Thymus (tissue), 11 donors: ENCODE results near the gene CD9. TPM values are rescaled to one million over a fixed set of nuclear protein-coding genes. Genes with fewer than 3 reads are reported as not detected.
A peak's percentile ranks its signal among the peaks of the same experiment; 100 is the strongest.

Source experiments
- DNase-seq, 9 donors: peaks; one replicate each; pipeline ENCODE4 v3.0.0-alpha.2; 2013; ENCODE audit warnings: low spot score in 9 of 9, low read depth in 6 of 9, missing footprints in 1 of 9
- H3K27ac ChIP-seq, 2 donors: one replicate each; pipeline ENCODE4 v1.5.1; 2013; ENCODE audit warnings: control low read depth in 1 of 2, low read depth in 1 of 2, low read length in 1 of 2, mild to moderate bottlenecking in 1 of 2, moderate library complexity in 1 of 2
- H3K27me3 ChIP-seq, 2 donors: one replicate each; pipeline ENCODE4 v1.5.1; 2013; ENCODE audit warnings: low read length in 1 of 2; ENCODE audit not compliant: control insufficient read depth in 2 of 2, insufficient read depth in 1 of 2
- H3K36me3 ChIP-seq, 2 donors: one replicate each; pipeline ENCODE4 v1.5.1; 2013; ENCODE audit warnings: low read length in 1 of 2, mild to moderate bottlenecking in 1 of 2, moderate library complexity in 1 of 2; ENCODE audit not compliant: control insufficient read depth in 2 of 2, insufficient read depth in 2 of 2
- H3K4me1 ChIP-seq, 2 donors: one replicate each; pipeline ENCODE4 v1.5.1; 2013; ENCODE audit warnings: low read length in 2 of 2; ENCODE audit not compliant: control insufficient read depth in 2 of 2, insufficient read depth in 2 of 2
- H3K4me3 ChIP-seq, 2 donors: one replicate each; pipeline ENCODE4 v1.5.1; 2013; ENCODE audit warnings: low read length in 2 of 2, control low read depth in 1 of 2, mild to moderate bottlenecking in 1 of 2
- H3K9me3 ChIP-seq, 2 donors: one replicate each; pipeline ENCODE4 v1.5.1; 2013; ENCODE audit warnings: low read length in 1 of 2, mild to moderate bottlenecking in 1 of 2; ENCODE audit not compliant: control insufficient read depth in 2 of 2, insufficient read depth in 1 of 2
- WGBS: extraction: QIAGEN DNeasy Blood & Tissue Kit; methylation state at CpG from one replicate; pipeline ENCODE4 v1.1.7; 2013; 5-methylcytosine and 5-hydroxymethylcytosine counted together
- polyA plus RNA-seq: library from polyadenylated mRNA; stranded (reverse); fragments of 200-250 nt; gene quantifications from one replicate; pipeline ENCODE4 v1.2.3, GENCODE V29; 2013
- total RNA-seq: library from RNA; stranded (reverse); fragments of 120-200 nt; gene quantifications from one replicate; pipeline ENCODE4 v1.2.4, GENCODE V29; 2013
- donor health status: healthy.

CD9 gene
- total and polyA plus RNA-seq, 2 donors: 50.0 to 198 TPM

DNA sequence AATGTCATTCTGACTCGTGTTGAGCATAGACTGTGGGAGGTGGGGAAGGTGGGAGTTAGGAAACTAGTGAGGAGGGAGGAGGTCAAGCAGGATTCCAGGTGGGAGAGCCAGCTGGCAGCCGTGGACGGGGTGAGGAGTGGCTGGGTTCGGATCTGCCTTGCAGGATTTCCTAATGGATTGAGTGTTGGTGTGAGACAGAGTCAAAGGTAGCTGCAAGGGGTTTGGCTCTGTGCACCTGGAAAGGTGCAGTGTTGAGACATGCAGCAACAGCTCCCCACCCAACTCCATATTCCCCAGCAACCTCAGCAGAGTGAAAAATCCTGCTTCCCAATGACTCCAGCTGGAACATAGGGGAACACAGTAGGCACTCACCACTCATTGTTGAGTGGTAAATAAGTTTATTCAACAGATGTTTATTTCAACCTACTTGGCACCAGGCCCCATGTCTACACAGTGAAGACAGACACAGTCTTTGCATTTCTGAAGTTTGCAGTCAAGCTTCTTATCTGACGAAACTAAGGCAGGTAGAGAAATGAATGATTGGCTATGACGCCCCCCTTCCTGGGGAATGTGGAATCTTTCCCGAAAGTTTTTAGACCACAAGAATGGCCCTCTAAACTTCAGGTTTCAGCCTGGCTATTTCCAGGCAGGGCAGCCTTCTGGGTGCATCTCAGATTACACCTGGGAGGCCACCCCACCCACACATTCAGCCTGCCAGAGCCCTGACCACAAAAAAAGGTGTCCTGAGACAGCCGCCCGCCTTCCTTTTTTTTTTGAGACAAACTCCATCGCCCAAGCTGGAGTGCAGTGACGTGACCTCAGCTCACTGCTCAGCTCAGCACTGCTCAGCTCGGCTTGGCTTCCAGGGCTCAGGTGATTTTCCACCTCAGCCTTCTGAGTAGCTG, 72.4 kb downstream of the CD9 start:
- peak overlapping the region; percentile 66 to 78 for H3K27ac ChIP-seq

DNA sequence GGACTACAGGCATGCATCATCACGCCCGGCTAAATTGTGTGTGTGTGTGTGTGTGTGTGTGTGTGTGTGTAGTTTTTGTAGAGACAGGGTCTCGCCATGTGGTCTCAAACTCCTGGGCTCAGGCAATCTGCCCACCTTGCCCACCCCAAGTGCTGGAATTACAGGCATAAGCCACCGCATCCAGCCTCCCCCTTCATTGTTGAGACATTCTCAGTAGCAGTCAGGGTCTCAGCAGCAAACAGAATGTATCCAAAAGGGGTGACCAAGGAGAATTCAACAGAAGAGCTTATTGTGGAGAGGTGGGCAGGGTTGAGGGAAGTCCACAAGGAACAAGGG, 73.0 kb downstream of the CD9 start:
- Histone ChIP-seq H3K27me3 (peaks cover 6 to 47% of the 10 kb centered on the region in 2 donors), H3K36me3 (no peaks in the 10 kb centered on the region), H3K27ac (peak overlapping the region; percentile 63 to 72), H3K4me1 (peaks cover 0 to 24% of the 10 kb centered on the region in 2 donors), H3K4me3 (no peak overlapping the region), H3K9me3 (no peaks in the 10 kb centered on the region)
- 87% methylated on average over 4 of the region's 4 CpGs for WGBS
- no peak for DNase-seq

More for the DNA sequence above, 72.4 kb downstream of the CD9 start:
- no peak for DNase-seq
- no peak overlapping the region for H3K4me3 ChIP-seq
- no peaks in the 10 kb centered on the region for H3K9me3 ChIP-seq
- peaks cover 2 to 41% of the 10 kb centered on the region in 2 donors for H3K27me3 ChIP-seq
- peaks cover 0 to 20% of the 10 kb centered on the region in 2 donors for H3K4me1 ChIP-seq
- H3K36me3 ChIP-seq: no peaks in the 10 kb centered on the region
- 81% methylated on average over 12 of the region's 12 CpGs for WGBS

DNA sequence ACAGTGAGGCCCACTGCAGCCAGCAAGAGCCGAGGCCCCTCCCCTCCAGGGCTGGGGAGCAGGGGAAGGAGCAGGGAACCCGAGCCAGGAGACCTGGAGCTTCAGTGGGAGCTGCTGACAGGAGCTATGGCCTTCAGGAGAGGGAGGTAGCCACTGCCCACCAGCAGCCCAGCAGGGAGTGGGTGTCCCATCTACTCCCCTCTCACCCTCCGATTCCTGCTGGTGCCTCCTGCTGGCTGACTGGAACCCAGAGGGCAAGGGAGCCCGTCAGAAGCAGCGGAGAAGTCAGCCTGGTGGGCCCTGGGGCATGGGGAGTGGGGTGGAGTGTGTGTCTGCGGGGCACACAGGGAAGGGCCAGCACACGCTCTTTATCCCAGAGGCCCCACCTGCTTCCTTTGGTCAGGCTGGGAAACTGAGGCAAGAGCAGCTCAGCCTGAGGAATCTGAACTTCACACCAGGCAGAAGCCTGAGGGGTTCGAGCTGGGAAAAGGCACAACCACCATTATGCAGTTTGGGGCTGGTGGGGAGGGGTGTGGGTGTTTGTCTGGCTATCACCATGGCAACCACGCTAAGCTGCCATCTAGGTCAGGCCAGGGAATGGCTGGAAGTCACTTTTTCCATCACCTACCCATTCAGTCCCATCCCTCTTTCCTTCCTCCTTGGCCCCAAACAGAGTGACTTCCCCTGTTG, 73.5 kb downstream of the CD9 start:
- Histone ChIP-seq H3K4me3 (no peak overlapping the region), H3K27me3 (peaks cover 6 to 51% of the 10 kb centered on the region in 2 donors), H3K27ac (peak overlapping the region; percentile 63 to 72), H3K9me3 (no peaks in the 10 kb centered on the region), H3K4me1 (peaks cover 0 to 27% of the 10 kb centered on the region in 2 donors), H3K36me3 (no peaks in the 10 kb centered on the region)
- DNase-seq: no peak
- WGBS: 93% methylated on average over 9 of the region's 9 CpGs

DNA sequence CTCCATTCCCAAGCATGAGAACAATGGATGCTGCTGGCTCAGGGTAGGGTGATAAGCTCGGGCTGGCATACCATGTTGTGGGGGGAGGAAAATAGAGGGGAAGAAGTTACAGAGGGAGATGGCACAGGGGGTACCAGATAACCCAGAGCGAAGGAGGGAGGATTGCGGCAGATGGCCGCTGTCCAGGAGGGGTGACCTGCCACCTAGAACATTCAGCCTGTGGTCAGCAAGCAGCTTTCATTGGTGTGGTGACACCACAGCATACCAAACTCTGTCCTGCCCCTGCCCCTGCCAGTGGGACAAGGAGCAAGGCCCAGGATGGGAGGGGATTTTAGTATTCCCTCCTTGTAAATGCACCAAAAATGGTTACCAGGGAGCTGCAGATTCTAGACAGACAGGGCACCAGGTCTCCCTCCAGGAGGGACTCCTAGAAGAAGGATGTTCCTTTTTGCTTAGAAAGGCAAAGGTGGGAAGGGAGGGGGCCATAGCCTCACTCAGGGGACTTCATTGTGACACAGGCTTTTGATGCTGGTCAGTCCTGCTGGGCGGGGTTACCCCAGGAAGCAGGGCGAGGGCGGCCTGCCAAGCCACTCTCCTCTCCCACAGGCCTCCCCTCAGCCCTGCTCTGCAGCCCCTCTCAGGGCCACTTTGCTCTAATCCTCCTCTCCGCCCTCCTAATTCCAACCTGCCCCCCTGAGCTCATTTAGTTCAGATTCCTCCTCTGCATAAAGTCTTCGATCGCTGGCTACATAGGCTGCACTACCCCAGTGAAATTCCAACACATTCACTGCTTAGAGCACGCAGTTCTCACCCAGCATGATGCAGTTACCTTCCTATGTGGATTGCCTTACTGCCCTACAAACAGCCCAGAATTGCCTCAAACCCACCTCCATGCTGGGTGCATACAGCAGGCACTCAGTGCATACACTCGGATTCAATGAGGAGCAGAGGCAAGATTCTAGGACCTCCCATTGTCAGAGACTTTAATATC, 74.3 kb downstream of the CD9 start:
- WGBS: 94% methylated on average over 12 of the region's 12 CpGs
- no peak for DNase-seq
- Histone ChIP-seq H3K9me3 (no peaks in the 10 kb centered on the region), H3K36me3 (no peaks in the 10 kb centered on the region), H3K27me3 (peaks cover 7 to 59% of the 10 kb centered on the region in 2 donors), H3K4me1 (peaks cover 2 to 30% of the 10 kb centered on the region in 2 donors), H3K27ac (peak overlapping the region in 1 of 2 donors; percentile 51), H3K4me3 (no peak overlapping the region)

DNA sequence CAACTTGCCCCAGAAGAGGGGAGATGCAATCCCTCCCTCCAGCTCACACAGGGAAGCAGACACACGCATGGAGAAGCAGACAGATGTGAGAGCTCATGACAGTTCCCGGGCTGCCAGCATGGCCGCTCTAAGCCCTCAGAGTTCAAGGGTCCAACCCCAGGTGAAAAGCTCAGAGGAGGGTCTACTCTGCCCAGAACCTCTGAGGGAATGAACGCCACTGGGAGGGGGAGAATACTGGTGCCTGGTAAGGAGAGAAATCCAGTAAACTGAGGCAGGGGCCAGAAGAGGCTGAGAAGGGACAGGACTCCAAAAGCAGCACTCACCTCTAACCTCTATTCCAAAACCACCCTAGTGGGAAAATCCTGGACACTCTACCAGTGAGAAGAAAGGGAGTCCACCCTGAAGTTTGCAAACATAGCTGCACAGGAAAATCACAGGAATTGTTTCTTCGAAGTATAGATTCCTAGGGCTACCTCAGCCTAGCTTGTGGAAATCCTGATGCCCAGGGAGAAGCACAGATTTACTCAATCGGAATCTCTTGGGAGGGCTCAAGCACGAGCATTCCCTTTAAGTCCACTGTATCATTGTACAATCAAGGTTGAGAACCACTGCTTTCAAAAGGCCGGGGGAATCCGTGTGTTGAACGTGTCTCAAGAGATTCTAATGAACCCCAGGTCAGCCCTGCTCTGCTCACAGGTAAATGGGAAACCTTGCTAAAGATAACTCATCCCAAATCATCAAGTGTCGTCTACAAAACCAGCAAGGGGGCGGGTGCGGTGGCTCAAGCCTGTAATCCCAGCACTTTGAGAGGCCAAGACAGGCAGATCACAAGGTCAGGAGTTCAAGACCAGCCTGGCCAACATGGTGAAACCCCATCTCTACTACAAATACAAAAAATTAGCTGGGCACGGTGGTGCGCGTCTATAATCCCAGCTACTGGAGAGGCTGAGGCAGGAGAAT, 76.0 kb downstream of the CD9 start:
- Histone ChIP-seq H3K36me3 (no peaks in the 10 kb centered on the region), H3K27me3 (peaks cover 12 to 67% of the 10 kb centered on the region in 2 donors), H3K4me1 (peaks cover 2 to 30% of the 10 kb centered on the region in 2 donors), H3K4me3 (no peak overlapping the region), H3K27ac (no peak overlapping the region), H3K9me3 (no peaks in the 10 kb centered on the region)
- no peak for DNase-seq
- 81% methylated on average over 16 of the region's 16 CpGs for WGBS

DNA sequence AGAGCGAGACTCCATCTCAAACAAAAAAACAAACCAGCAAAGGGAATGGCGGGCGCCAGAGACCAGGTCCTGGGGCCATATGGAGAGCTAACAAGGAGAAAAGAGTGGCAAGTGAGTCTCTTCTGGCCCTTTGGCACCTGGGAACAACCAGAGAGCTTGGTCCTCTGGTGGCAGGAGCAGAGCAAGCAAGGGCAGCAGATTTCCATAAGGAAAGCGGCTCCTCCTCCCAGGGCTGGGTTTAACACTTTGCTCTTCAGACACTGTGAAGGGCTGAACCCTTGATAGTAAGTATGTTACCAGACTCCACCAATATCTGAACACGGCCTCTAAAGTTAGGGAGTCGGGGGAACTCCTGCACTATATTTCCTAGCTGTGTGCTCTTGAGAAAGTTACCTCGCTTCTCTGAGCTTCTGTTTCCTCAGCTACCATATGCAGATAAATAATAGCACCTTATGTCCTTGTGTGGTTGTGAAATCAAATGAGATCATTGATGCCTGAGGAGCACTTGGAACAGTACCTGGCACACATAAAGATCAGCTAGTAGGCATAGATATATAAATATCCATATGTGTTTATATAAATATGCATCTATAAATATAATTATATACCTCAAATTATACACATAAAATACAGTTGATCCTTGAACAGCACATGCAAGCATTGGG, 76.9 kb downstream of the CD9 start:
- H3K36me3 ChIP-seq: no peaks in the 10 kb centered on the region
- peaks cover 12 to 67% of the 10 kb centered on the region in 2 donors for H3K27me3 ChIP-seq
- peaks cover 2 to 29% of the 10 kb centered on the region in 2 donors for H3K4me1 ChIP-seq
- no peaks in the 10 kb centered on the region for H3K9me3 ChIP-seq
- DNase-seq: no peak
- H3K4me3 ChIP-seq: no peak overlapping the region
- no peak overlapping the region for H3K27ac ChIP-seq
- WGBS: 70% methylated on average over 7 of the region's 7 CpGs

DNA sequence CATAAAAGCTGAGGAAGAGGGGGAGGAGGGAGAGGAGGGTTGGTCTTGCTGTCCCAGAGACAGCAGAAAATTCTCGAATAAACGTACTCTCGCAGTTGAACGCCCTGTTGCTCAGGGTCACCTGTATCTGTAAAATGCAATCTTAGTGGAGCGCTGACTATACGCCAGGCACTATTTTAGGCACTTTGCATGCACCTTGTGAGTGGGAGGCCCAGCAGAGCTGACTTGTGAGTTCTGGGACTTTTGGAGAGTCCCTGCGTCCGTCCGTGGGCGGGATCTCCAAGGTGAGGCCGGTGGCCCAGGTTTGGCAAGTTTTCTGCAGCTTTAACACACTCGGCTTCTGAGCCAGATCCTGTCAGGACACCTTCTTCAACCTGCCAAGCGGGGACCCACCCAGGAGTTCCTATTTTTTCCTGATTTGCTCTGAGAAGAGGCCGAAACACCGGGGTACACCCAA, 77.8 kb downstream of the CD9 start:
- Histone ChIP-seq H3K9me3 (no peaks in the 10 kb centered on the region), H3K36me3 (no peaks in the 10 kb centered on the region), H3K27ac (peak overlapping the region; percentile 72 to 82), H3K4me1 (peaks cover 2 to 27% of the 10 kb centered on the region in 2 donors), H3K4me3 (peak overlapping the region; percentile 5 to 63), H3K27me3 (peaks cover 12 to 61% of the 10 kb centered on the region in 2 donors)
- 64% methylated on average over 15 of the region's 15 CpGs for WGBS
- peak in 1 of 9 donors; percentile 39 for DNase-seq
